H7 (cell line): Measurements from ENCODE around the gene RALGAPA2. TPM values are rescaled to one million over a fixed set of nuclear protein-coding genes. Genes with fewer than 3 reads are reported as not detected.
"Not testable (repeated sequence)": the region's sequence is repeated elsewhere in the genome, so short reads cannot be mapped to it uniquely, and the experiment has no call there.

ENCODE experiments used
- DNase-seq: peaks from one replicate; pipeline ENCODE4 v3.0.0; 2012
- H3K27me3 ChIP-seq: 2 replicates; pipeline ENCODE4 v1.6.0; 2011; ENCODE audit warnings: mild to moderate bottlenecking, low read length; ENCODE audit not compliant: control insufficient read depth, insufficient read depth
- H3K36me3 ChIP-seq: replicated peaks from 2 replicates; pipeline ENCODE4 v1.5.1; 2011; ENCODE audit warnings: low read length; ENCODE audit not compliant: control insufficient read depth, insufficient read depth
- H3K4me3 ChIP-seq: 2 replicates; pipeline ENCODE4 v1.5.1; 2011; ENCODE audit warnings: low read depth, mild to moderate bottlenecking, control low read depth, low read length, moderate library complexity; ENCODE audit not compliant: insufficient read depth
- total RNA-seq: library from RNA; depleted of rRNA; stranded (reverse); fragments of >200 nt; shearing (Covaris generic); gene quantifications from 2 replicates; pipeline ENCODE4 v1.2.3, GENCODE V29; 2014

RALGAPA2 gene
- total RNA-seq, 1 experiment from 2014 or later, result 6.1 TPM

GRCh38 chr20:20549267-20549612 lies 163.2 kb downstream of the RALGAPA2 start:
- DNase-seq, result no peak
- H3K27me3 ChIP-seq, result no peaks in the 10 kb centered on the region
- no peaks in the 10 kb centered on the region for H3K36me3 ChIP-seq
- no peak overlapping the region for H3K4me3 ChIP-seq

GRCh38 chr20:20548527-20549266 lies 163.7 kb downstream of the RALGAPA2 start:
- Histone ChIP-seq H3K4me3 (no peak overlapping the region), H3K27me3 (no peaks in the 10 kb centered on the region), H3K36me3 (no peaks in the 10 kb centered on the region)
- DNase-seq, result no peak

GRCh38 chr20:20547876-20548266 lies 164.6 kb downstream of the RALGAPA2 start:
- Histone ChIP-seq H3K27me3 (no peaks in the 10 kb centered on the region), H3K36me3 (no peaks in the 10 kb centered on the region), H3K4me3 (no peak overlapping the region)
- no peak for DNase-seq

- Histone ChIP-seq H3K36me3 (no peaks in the 10 kb centered on the region), H3K27me3 (no peaks in the 10 kb centered on the region), H3K4me3 (no peak overlapping the region)
- no peak for DNase-seq
Measured at GRCh38 chr20:20547221-20547875, 165.1 kb downstream of the RALGAPA2 start.

GRCh38 chr20:20546402-20546801 lies 166.0 kb downstream of the RALGAPA2 start:
- Histone ChIP-seq H3K36me3 (no peaks in the 10 kb centered on the region), H3K4me3 (no peak overlapping the region), H3K27me3 (no peaks in the 10 kb centered on the region)
- no peak for DNase-seq

GRCh38 chr20:20543348-20543747 lies 169.1 kb downstream of the RALGAPA2 start:
- not testable (repeated sequence) for H3K36me3 ChIP-seq, H3K27me3 ChIP-seq, DNase-seq, H3K4me3 ChIP-seq

GRCh38 chr20:20536240-20536933 lies 176.1 kb downstream of the RALGAPA2 start:
- no peaks in the 10 kb centered on the region for H3K27me3 ChIP-seq
- H3K36me3 ChIP-seq, result no peaks in the 10 kb centered on the region
- H3K4me3 ChIP-seq, result no peak overlapping the region
- no peak for DNase-seq

- no peak for DNase-seq
- Histone ChIP-seq H3K36me3 (no peaks in the 10 kb centered on the region; the same call in 1 of the 2 replicates), H3K27me3 (no peaks in the 10 kb centered on the region), H3K4me3 (no peak overlapping the region)
Measured at GRCh38 chr20:20535051-20535450, 177.4 kb downstream of the RALGAPA2 start.

GRCh38 chr20:20531283-20531682 lies 181.2 kb downstream of the RALGAPA2 start:
- DNase-seq, result no peak
- no peaks in the 10 kb centered on the region for H3K27me3 ChIP-seq
- no peak overlapping the region for H3K4me3 ChIP-seq
- no peaks in the 10 kb centered on the region; the same call in none of the 2 replicates for H3K36me3 ChIP-seq

- Histone ChIP-seq H3K27me3 (no peaks in the 10 kb centered on the region), H3K4me3 (no peak overlapping the region), H3K36me3 (no peaks in the 10 kb centered on the region; the same call in none of the 2 replicates)
- DNase-seq, result no peak
Measured at GRCh38 chr20:20530428-20531151, 181.9 kb downstream of the RALGAPA2 start.

- H3K36me3 ChIP-seq, result no peaks in the 10 kb centered on the region; the same call in none of the 2 replicates
- no peaks in the 10 kb centered on the region for H3K27me3 ChIP-seq
- no peak for DNase-seq
- no peak overlapping the region for H3K4me3 ChIP-seq
Measured at GRCh38 chr20:20529597-20529996, 182.8 kb downstream of the RALGAPA2 start.

GRCh38 chr20:20528861-20529260 lies 183.6 kb downstream of the RALGAPA2 start:
- no peak for DNase-seq
- Histone ChIP-seq H3K27me3 (no peaks in the 10 kb centered on the region), H3K4me3 (no peak overlapping the region), H3K36me3 (no peaks in the 10 kb centered on the region; the same call in none of the 2 replicates)

- H3K27me3 ChIP-seq, result no peaks in the 10 kb centered on the region
- no peak for DNase-seq
- no peaks in the 10 kb centered on the region; the same call in none of the 2 replicates for H3K36me3 ChIP-seq
Measured at GRCh38 chr20:20527661-20528060, 184.8 kb downstream of the RALGAPA2 start.

GRCh38 chr20:20525756-20526155 lies 186.7 kb downstream of the RALGAPA2 start:
- H3K4me3 ChIP-seq, result no peak overlapping the region
- no peaks in the 10 kb centered on the region; the same call in 1 of the 2 replicates for H3K36me3 ChIP-seq
- DNase-seq, result no peak
- no peaks in the 10 kb centered on the region for H3K27me3 ChIP-seq

More at GRCh38 chr20:20527661-20528060, 184.8 kb downstream of the RALGAPA2 start:
- H3K4me3 ChIP-seq, result no peak overlapping the region
